Ishikawa (cell line): ENCODE results near the gene BUD23.

Experiments
- EGR1 ChIP-seq: IDR thresholded peaks from 2 replicates; pipeline ENCODE4 v1.6.1; 2012
- EP300 ChIP-seq: IDR thresholded peaks from 2 replicates; pipeline ENCODE4 v1.6.1; 2012; ENCODE audit warnings: borderline replicate concordance
- FOXM1 ChIP-seq: IDR thresholded peaks from 2 replicates; pipeline ENCODE4 v1.6.1; 2012; ENCODE audit warnings: low read depth, borderline replicate concordance
- RAD21 ChIP-seq: IDR thresholded peaks from 2 replicates; pipeline ENCODE4 v1.6.1; 2012; ENCODE audit warnings: low read depth
- REST ChIP-seq: IDR thresholded peaks from 2 replicates; pipeline ENCODE4 v1.6.1; 2012; ENCODE audit warnings: low read depth, mild to moderate bottlenecking
- TEAD4 ChIP-seq: IDR thresholded peaks from 2 replicates; pipeline ENCODE4 v1.6.1; 2012
- YY1 ChIP-seq: IDR thresholded peaks from 2 replicates; pipeline ENCODE4 v1.6.1; 2012; ENCODE audit warnings: low read depth

GRCh38 chr7:73704640-73705550 lies 21.5 kb downstream of the BUD23 start:
- TF ChIP-seq REST (no peak), TEAD4 (no peak), EP300 (no peak), YY1 (no peak), FOXM1 (no peak), EGR1 (no peak), RAD21 (no peak)
